Mucosa of gallbladder (tissue), 1 donor: ENCODE data around the gene ARHGAP18. TPM values are rescaled to one million over a fixed set of nuclear protein-coding genes. Genes with fewer than 3 reads are reported as not detected.

ENCODE experiments used
- DNase-seq: peaks from one replicate; pipeline ENCODE4 v3.0.0-alpha.2; 2020; ENCODE audit warnings: low spot score
- total RNA-seq: library from RNA; stranded (reverse); gene quantifications from one replicate; pipeline ENCODE4 v1.2.1, GENCODE V29; 2021
- donor health status: DM: no; HTN: no; CAD: no.

The ARHGAP18 gene
- total RNA-seq, 1 donor from 2014 or later: 17.2 TPM

DNA sequence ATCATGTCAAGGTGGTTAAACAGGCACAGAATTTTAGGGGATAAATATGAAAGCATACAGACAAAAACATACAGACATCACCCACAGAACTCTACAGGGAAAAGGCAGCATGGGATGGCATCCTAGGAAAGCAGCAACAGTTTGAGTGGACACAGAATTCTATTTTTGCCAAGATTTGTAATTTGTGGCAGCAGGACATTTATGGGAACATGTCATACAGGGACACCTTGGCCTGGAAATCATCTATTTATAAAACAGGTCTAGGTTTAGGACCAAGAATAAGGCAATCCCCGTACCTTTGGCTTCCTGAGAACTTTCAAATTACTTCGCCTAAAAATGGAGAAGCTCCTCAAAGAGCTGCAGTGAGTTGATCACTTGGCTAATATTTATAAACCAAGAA lies 17.5 kb downstream of the ARHGAP18 start:
- no peak for DNase-seq

DNA sequence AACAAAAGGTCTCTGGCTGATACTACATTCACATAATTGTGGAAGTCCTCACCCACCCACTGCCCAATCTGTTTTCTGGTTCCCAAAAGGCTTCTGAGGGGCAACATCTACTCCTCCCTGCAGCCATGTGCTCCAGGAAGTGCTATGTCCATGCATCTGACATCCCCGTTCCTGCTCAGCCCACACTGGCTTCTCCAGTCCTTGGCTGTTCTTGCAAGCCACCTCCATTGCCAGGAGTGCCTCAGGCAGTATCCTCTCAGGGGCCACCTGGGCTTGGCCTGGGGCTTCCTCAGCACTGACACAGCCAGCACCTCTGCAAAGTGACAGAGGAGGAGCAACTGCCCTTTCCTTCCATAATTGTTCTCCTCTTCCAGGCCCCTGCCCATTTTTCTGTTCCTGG lies 18.3 kb downstream of the ARHGAP18 start:
- no peak for DNase-seq

DNA sequence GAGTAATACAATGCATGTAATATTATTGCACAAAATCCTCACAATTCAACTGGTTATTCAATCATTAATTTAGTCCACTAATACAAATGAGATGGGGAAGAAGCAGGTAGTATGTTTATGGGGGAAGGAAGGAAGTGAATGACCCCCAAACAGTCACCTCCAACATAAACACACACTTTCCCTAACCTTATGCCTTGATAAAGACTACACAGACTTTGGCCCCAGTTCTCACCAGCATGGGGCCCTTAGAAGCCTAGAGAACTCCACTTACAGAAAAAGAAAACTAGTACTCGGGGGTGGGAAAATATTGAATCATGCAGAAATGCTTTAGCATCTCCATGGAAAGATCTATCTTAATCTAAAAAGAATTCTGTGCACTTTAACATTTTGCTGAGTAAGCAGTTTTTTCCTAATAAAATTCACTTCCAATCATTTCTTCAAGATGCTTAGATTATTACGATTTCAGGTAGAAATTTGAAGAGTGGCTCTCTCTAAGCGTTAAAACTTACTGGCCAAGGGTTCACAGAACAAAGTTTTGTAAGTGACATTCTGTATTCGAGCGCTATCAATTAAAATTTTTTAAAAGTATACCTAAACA lies 18.8 kb downstream of the ARHGAP18 start:
- DNase-seq: no peak

DNA sequence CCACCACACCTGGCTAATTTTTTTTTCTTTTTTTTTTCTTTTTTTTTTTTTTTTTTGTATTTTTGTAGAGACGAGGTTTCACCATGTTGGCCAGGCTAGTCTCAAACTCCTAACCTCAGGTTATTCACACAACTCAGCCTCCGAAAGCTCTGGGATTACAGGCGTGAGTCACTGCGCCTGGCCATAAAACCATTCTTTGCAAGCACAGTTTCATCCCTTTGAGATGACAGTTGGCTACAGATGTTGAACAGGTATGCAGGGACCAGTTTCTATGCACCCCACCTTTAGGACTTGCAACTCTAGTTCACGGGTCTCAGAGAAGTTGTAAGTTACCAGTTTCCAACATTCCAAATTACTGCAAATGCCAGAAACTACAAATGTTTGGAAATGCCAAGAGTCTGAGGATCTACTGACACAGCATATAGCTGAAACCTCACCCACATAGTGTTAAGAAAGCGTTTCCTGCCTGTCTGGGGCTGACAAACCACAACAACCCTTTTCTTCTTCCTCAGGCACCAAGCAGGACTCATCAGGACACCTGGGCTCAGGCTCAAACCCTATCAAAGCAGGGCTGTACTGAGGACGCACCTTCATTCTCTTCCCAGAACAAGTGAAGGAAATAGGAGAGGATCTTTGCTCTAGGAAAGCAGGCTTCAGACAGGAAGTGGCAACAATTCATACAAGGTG lies 22.9 kb downstream of the ARHGAP18 start:
- DNase-seq: no peak

DNA sequence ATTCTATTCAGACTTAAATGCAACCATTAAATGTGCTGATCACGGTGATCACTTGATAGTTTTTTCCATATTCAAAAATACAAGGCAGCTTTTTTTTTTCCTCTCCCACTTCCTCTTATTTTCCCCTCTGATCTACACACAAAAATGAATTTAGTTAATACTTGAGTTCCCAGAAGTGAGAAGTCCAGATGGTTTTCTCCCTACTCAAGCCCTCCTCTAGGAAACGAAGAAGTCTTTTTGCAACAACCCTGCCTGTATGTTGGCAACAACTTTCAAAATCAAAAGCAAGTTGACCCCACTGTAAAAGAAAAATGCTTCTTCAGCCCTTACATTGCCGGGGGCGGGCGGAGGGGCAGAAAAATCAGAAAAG lies 24.3 kb downstream of the ARHGAP18 start:
- DNase-seq: no peak

DNA sequence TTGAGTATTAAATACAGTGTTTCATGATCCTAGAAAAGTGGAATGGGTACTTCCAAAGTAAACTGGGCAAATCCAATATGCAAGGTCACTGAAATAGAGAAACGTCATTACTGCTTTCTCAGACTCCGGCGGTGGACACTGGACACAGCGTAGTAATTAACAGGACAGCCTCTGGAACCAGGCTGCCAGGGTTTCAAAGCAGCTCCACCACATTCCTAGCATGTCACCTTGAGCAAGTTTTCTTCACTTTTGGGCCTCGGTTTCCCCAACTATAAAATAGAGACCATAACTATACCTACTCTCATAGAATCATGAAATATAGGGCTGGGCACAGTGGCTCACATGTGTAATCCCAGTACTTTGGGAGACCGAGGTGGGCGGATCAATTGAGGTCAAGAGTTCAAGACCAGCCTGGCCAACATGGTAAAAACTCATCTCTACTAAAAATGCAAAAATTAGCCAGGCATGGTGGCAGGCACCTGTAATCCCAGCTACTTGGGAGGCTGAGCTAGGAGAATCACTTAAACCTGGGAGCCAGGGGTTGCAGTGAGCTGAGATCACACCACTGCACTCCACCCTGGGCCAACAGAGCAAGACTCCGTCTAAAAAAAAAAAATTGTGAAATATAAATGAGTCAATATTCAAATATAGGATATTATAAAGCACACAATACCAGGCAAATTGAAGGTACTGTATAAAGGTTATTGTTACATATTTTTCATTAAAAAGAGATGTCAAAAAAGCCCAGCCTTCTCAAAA lies 24.9 kb downstream of the ARHGAP18 start:
- DNase-seq: no peak

DNA sequence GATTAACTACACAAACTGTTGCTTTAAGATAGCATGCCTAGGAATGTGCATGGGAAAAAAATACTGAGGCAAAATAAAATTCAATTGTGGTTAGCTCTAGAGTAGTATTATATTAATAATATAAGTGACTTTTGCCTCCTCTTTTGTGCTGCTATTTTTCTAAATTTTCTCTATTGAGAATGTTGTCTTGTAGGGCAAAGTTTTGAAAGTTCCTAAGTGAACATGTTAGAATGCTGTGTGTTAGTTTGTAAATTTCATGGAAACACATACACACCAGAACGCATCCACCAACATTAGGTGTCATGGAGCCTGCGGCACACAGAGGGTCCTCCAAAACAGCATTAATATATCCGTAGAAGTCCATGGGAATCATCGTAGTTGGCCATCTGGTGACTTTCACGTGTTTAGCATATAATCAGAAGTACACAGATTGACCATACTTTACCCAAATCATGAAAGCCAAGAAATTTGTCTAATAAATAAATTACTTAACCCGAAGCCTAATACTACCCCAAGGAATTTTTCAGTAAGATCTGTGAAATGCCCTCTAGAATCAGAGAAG lies 25.6 kb downstream of the ARHGAP18 start:
- no peak for DNase-seq

DNA sequence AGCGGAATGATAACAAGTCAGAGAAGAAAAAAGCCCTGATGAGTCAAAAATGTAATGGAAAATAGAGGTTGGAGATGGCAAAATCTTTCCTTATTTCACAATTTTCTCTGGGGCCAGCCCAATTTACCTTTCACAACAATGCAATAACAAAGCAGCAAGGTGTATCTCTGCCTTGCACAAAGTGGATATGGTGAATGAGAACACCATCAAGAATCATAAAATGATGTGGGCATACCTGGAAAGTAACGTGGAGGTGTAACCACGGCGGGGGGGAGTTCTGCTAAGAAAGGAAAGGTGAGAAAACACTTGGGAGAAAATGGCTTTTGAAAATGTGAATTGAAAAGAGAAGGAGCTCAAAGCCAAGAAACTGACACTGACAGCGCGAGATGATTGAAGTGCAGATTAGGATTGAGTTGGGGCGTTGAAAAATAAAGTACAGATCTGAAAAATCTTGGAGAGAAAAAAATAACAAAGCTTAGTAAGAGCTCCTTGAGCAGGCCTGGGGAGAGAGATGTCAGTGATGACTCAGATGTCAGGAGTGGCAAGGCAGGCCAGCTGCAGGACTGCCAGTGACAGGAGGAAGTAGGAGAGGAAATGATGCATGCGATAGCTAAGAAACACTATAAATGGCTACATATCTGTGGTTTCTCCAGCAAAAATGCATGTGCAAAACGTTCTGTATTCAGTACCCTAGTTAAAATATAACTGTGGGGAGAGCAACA lies 26.2 kb downstream of the ARHGAP18 start:
- DNase-seq: peak; percentile 77

DNA sequence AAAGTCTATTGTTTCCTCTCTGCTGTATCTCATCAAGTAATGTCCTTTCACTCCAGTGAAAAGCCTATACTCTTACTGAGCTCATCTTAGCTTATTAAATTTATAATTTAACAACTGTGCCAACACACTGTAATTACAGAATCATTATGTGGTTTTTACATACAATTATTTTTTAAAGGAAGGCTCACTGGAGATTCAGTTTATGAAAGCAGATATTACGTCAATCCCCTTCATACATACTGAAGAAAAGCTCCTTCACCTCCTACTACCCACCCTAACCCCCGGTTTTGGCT lies 28.1 kb downstream of the ARHGAP18 start:
- no peak for DNase-seq

DNA sequence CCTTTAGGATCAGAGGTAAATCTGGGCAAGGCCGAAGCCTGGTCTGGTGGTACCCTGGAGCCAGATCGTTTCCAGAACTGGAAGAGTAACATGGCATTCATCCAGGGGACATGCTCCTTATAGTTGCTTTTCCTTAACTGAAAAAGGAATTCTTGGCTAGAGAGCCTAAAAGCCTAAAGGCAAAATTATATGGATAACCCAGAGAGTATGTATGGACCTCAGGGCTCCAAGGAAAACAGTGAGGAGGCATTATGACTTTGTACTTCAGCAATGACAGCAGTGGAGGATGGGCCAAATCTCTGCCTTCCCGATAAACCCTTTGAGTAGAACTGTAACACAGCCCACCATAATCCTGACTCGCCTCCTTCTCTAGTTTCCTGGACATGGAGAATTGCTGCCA lies 29.3 kb downstream of the ARHGAP18 start:
- DNase-seq: no peak

DNA sequence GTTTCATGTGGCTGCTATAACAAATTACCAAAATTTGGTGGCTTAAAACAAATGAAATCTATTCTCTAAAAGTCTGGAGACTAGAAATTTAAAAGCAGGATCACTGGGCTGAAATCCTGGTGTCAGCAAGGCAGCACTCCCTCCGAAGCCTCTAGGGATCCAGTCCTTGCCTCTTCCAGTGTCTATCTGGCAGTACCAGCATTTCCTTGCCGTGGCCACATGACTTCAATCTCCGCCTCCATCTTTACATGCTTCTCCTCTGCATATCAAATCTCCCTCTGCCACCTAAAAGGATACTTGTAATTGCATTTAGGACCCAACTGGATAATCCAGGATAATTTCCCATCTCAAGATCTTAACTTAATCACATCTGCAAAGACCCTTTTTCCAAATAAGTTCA lies 30.2 kb downstream of the ARHGAP18 start:
- DNase-seq: no peak

DNA sequence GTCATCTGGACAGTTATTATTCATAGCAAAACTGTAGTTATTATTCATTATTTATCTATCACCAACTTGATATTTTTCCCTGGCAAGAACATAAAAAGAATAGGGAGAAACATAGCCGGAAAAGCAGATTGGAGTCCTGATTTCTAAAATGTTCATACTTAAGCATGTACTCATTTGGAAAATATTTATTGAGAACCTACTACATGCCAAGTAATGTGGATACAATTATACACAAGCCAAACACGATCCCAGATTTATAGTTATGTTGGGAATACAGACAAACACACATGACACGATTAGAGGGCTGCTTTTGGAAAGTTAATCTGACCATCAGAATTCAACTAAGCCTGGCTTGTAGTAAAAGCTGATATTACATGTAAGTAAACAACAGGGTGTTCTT lies 30.7 kb downstream of the ARHGAP18 start:
- no peak for DNase-seq

DNA sequence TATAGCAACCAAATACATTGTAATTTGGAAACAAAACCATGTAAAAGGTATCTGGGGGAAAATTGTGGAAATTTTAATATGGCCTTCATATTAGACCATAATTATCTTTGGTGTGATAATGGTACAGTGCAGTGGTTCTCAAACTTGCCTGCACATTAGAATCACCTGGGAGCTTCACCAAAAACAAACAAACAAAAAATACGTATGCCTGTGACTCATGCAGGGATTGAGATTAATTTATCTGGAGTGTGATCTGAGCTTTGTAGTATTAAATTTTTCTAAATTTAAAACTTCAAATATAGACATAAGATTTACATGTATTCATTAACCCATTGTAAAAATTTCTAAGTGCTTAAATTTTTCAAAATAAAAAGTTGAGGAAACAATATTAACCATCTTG lies 31.5 kb downstream of the ARHGAP18 start:
- DNase-seq: no peak

DNA sequence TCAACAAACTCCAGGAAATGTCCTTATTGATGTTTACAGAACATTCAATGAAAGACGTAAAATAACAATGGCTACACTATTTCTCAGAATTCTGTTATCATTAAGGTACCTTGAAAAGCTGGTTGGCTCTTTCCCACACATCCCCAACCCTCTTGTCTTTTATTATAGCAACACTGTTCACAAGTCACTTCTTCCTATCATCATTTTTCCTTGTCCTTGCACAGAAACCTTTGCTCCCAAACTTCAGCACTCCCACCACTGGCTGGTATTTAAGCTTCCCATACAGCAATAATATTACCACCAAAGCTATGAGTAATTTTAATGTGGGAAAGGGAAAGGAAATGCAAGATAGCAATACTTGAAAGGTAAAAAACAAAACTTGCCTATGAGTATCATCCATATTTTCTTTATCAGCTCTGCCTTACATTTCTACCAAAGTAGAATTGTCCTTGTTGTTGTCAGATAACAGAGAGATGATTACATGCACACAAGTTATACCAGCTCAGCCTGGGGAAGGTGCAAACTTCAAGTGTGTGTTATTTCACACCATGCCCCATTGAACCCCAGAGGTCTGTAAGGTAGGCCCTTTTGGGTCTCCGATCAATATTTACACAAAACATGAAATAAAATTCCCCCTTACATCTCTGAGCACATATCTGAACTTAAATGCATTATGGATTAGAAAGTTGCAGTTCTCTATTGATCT lies 32.2 kb downstream of the ARHGAP18 start:
- DNase-seq: no peak

DNA sequence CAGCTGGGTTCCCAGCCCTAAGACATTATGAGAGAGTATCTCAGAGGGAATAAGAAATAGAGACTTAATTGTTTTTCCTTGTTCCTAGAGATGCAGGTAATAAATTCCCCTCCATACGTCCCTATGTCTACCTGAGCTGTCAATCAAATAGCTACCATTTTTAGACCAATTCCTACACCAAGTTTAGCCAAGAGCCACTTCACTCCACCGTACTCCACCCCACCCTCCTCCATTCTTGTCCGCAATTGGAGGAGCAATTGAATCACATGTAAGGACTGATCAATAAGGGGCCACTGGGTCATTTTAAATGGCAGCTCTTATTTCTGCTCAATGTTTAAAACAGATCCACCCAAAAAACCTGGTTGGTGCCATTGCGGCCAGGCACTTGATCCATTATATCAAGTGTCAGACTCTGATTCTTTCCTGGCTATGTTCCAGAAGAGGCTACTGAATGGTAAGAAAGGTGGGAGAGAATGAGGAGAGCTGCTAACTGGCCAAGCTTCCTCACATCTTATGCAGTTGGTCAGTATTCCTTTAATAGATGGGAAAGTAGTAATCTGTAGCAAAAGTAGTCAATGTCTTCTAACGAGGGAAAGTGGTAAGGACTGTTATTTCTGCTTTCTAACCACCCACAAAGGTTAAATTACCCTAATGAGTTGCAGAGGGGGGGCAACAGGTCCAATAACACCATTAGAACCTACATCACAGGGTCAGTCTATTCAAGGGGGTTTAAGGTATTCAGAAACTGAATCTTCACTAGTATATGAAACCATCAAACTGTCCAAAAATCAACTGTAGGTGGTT lies 34.1 kb downstream of the ARHGAP18 start:
- DNase-seq: no peak

DNA sequence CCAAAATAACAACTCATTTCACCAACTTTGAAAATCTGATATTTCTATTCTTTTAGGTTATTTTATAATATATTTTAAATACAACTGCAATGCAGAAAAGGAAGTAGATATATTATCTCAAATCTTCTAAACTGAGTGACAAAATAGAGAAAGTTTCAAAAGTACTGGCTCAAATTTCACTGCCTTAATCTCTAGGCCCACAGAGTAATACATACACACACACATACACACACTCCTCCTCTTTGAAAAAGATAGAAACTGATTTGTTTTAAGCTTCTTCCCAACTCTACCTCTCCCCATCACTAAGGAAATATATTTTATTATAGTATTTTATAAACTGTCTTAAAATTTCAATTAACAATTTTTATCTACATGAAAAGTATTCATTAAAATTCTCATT lies 36.2 kb downstream of the ARHGAP18 start:
- DNase-seq: no peak

DNA sequence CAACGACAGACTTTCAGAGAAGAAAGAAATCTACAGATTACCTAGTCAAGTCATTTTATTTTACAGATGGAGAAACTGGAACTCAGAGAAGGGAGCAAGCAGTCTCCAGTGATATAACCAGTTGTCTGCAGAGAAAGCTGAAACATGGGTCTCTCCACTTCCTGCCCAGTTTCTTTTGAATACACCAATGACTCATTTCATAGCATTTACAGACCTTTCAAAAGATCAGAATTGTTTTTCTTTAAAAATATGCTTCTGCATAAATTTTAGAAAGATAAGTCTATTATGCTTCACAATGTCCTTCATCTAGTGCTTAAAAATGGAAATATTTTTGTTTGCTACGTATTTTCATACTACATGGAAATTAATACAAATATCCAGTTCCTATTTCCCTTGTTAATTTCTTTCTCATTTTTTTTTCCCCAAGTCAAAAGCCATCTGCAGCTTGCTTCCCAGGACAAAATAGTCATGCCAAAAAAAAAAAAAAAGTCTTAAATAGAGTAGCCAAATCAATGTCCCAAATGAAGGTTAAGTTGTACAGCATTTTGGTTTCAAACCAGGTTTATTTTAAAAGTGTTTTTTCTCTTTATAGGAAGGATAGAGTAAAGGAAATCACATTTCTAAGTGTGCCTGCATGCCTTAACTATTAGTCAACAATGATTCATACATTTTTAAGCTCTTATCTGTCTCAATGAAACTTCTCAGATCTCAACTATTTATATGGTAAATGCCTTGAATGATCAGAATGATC lies 36.9 kb downstream of the ARHGAP18 start:
- no peak for DNase-seq

DNA sequence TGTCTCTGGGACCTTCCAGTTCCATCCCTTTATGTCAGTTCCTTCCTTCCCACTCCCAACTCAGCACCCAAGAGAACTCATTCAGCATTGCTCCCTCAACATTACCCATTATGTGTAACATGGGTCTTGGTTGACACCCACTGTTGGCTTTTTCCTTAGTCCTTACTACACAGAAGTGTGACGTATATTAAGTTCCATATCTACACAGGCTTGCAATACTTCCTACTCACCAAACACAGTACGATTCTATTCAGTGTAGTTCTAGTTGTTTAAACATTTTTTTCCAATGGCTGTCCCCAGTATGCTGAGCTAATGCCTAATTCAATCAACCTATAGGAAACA lies 37.7 kb downstream of the ARHGAP18 start:
- DNase-seq: no peak

DNA sequence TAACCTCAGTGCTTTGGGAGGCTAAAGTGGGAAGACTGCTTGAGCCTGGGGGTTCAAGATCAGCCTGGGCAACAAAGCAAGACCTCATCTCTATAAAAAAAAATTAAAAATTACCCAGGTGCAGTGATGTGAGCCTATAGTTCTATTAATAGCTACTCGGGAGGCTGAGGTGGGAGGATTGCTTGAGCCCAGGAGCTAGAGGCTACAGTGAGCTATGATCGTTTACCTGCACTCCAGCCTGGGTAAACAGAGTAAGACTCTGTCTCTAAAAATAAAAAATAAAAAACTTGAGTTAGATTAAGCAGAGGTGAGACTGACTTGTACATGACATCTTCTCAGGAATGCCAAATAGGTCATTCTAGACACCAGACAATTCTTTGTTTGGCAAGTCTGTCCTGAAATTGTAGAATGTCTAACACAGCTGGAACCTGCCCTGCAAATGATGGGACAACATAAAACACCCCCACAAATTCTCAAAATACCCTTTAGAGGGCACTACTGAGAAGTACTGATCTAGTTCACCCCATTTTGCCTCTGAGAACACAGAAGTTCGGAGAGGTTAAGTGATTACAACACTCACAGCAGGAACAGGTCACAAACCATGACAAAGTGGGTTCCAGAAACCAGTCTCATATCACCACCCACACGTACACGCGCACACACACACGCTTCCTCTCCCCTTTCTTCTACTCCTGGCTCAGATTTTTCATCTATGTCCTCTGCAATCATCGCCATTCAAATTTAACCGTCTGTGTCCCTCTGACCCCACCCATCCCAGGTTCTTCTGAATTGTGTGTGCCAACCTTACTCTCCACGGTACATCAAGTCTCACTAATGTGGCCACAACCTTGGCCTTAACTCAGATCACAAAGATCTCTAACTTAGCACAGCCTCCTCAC lies 38.3 kb downstream of the ARHGAP18 start:
- DNase-seq: peak; percentile 45
